HepG2 (cell line): ENCODE results near the gene TMOD3. TPM values are rescaled to one million over a fixed set of nuclear protein-coding genes. Genes with fewer than 3 reads are reported as not detected.
"Not testable (repeated sequence)": the region's sequence is repeated elsewhere in the genome, so short reads cannot be mapped to it uniquely, and the experiment has no call there.

ENCODE experiments used
- EED ChIP-seq: sonication (generic); formaldehyde crosslinking; IDR thresholded peaks from 2 replicates; pipeline ENCODE4 v1.5.0; 2020; ENCODE audit warnings: mild to moderate bottlenecking, missing genetic modification reagents
- FOSL2 ChIP-seq: sonication (generic); formaldehyde crosslinking; IDR thresholded peaks from 2 replicates; pipeline ENCODE4 v1.4.0; 2020; ENCODE audit warnings: missing genetic modification reagents
- FOXA3 ChIP-seq: IDR thresholded peaks from 2 replicates; pipeline ENCODE4 v1.6.1; 2016; ENCODE audit warnings: missing genetic modification reagents, missing compliant biosample characterization
- FOXP1 ChIP-seq, 2 experiments: fragments of 450-650 bp in 1 of 2; IDR thresholded peaks; 2 replicates each; pipeline ENCODE4 v1.6.1; 2017 to 2018; ENCODE audit warnings: antibody characterized with exemption in 1 of 2
- GATAD1 ChIP-seq: IDR thresholded peaks from 2 replicates; pipeline ENCODE4 v1.6.1; 2016; ENCODE audit warnings: missing genetic modification reagents, missing compliant biosample characterization
- GATAD2A ChIP-seq: IDR thresholded peaks from 2 replicates; pipeline ENCODE4 v1.6.1; 2016
- HOXA3 ChIP-seq: sonication (generic); formaldehyde crosslinking; IDR thresholded peaks from 2 replicates; pipeline ENCODE4 v1.5.0; 2020; ENCODE audit warnings: missing genetic modification reagents
- SOX6 ChIP-seq, 2 experiments: fragments of 450-650 bp in 1 of 2; sonication (generic) in 1 of 2; formaldehyde crosslinking in 1 of 2; IDR thresholded peaks; 2 replicates each; pipeline versions ENCODE4 v1.4.0 to v1.6.1; 2017 to 2020; ENCODE audit warnings: antibody characterized with exemption in 1 of 2, mild to moderate bottlenecking in 1 of 2, missing genetic modification reagents in 1 of 2
- TBX2 ChIP-seq: sonication (generic); formaldehyde crosslinking; IDR thresholded peaks from 2 replicates; pipeline ENCODE4 v1.5.0; 2020; ENCODE audit warnings: missing genetic modification reagents, mild to moderate bottlenecking, borderline replicate concordance
- TEAD3 ChIP-seq: optimal IDR thresholded peaks from 2 replicates; pipeline ENCODE3; 2016; ENCODE audit warnings: borderline replicate concordance
- ZBTB26 ChIP-seq: IDR thresholded peaks from 2 replicates; pipeline ENCODE4 v1.6.1; 2016; ENCODE audit warnings: missing compliant biosample characterization, missing genetic modification reagents, borderline replicate concordance
- polyA plus RNA-seq, 8 experiments: library from polyadenylated mRNA; depleted of rRNA in 3 of 8; stranded (reverse) in 7 of 8; unstranded in 1 of 8; fragments of >200 nt; fragmentation: Illumina TruSeq in 4 of 8; extraction: Trizol in 4 of 8; gene quantifications; 2 replicates each; pipeline versions ENCODE4 v1.2.1 to v1.2.3, GENCODE V29; 2011 to 2016; ENCODE audit warnings: low read depth in 4 of 8, missing spikeins in 1 of 8, mixed read lengths in 1 of 8; ENCODE audit not compliant: insufficient read depth in 1 of 8
- total RNA-seq, 5 experiments: library from RNA; depleted of rRNA; stranded (reverse); fragments of >200 nt; fragmentation: Illumina TruSeq; extraction: Trizol; gene quantifications; 2 replicates each; pipeline ENCODE4 v1.2.3, GENCODE V29; 2016; ENCODE audit warnings: low read depth in 1 of 5
- TF ChIP-seq, protein P1 (sequence below): sonication (generic); formaldehyde crosslinking; IDR thresholded peaks from 2 replicates; pipeline ENCODE4 v1.4.0; 2020; ENCODE audit warnings: missing genetic modification reagents, borderline replicate concordance
- TF ChIP-seq, protein P2 (sequence below): IDR thresholded peaks from 2 replicates; pipeline ENCODE4 v1.4.0; 2020; ENCODE audit warnings: mild to moderate bottlenecking, missing genetic modification reagents
- TF ChIP-seq, protein P3 (sequence below): sonication (generic); formaldehyde crosslinking; IDR thresholded peaks from 2 replicates; pipeline ENCODE4 v1.5.1; 2020; ENCODE audit warnings: mild to moderate bottlenecking, missing genetic modification reagents, moderate library complexity

The TMOD3 gene
- total and polyA plus RNA-seq, 2 of the 13 experiments (the other 11 are each of a cell fraction or from before 2014, with no cell fraction given) = 5.1 to 23.2 TPM

DNA sequence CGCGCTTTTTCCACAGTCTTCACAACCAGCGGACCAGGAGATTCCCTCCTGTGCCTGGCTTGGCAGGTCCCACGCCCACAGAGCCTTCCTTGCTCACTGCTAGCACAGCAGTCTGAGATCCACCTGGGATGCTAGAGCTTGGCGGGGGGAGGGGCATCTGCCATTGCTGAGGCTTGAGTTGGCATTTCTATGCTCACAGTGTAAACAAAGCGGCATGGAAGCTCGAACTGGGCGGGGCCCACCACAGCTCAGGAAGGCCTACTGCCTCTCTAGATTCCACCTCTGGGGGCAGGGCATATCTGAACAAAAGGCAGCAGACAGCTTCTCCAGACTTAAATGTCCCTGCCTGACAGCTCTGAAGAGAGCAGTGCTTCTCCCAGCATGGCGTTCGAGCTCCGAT lies 42.3 kb upstream of the TMOD3 start (continued):
- TF ChIP-seq GATAD1 (CRISPR knock-in tag) (0 out of 2 replicates have a peak, but pooled peaks have one; percentile 11), FOSL2 (CRISPR knock-in tag) (peak; percentile 66; the same call in 1 of the 2 replicates), EED (CRISPR knock-in tag) (0 out of 2 replicates have a peak, but pooled peaks have one; percentile 29), FOXA3 (CRISPR knock-in tag) (peak; percentile 65), HOXA3 (CRISPR knock-in tag) (0 out of 2 replicates have a peak, but pooled peaks have one; percentile 12), ZBTB26 (peak; percentile 92; the same call in 1 of the 2 replicates), FOXP1 (CRISPR knock-in tag; IDR thresholded peaks at IDR 0.05) (0 out of 2 replicates have a peak, but pooled peaks have one; percentile 18), TEAD3 (CRISPR knock-in tag) (peak; percentile 45), GATAD2A (CRISPR knock-in tag) (0 out of 2 replicates have a peak, but pooled peaks have one; percentile 30), SOX6 (CRISPR knock-in tag; IDR thresholded peaks at IDR 0.05) (0 out of 2 replicates have a peak, but pooled peaks have one; percentile 17), TBX2 (CRISPR knock-in tag) (peak; percentile 30; the same call in 1 of the 2 replicates)
- TF ChIP-seq, protein P1, sequence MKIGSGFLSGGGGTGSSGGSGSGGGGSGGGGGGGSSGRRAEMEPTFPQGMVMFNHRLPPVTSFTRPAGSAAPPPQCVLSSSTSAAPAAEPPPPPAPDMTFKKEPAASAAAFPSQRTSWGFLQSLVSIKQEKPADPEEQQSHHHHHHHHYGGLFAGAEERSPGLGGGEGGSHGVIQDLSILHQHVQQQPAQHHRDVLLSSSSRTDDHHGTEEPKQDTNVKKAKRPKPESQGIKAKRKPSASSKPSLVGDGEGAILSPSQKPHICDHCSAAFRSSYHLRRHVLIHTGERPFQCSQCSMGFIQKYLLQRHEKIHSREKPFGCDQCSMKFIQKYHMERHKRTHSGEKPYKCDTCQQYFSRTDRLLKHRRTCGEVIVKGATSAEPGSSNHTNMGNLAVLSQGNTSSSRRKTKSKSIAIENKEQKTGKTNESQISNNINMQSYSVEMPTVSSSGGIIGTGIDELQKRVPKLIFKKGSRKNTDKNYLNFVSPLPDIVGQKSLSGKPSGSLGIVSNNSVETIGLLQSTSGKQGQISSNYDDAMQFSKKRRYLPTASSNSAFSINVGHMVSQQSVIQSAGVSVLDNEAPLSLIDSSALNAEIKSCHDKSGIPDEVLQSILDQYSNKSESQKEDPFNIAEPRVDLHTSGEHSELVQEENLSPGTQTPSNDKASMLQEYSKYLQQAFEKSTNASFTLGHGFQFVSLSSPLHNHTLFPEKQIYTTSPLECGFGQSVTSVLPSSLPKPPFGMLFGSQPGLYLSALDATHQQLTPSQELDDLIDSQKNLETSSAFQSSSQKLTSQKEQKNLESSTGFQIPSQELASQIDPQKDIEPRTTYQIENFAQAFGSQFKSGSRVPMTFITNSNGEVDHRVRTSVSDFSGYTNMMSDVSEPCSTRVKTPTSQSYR (CRISPR knock-in tag) = peak; percentile 89
- not testable (repeated sequence) for TF ChIP-seq FOXP1, SOX6 (IDR thresholded peaks at IDR 0.05)
- TF ChIP-seq, protein P2, sequence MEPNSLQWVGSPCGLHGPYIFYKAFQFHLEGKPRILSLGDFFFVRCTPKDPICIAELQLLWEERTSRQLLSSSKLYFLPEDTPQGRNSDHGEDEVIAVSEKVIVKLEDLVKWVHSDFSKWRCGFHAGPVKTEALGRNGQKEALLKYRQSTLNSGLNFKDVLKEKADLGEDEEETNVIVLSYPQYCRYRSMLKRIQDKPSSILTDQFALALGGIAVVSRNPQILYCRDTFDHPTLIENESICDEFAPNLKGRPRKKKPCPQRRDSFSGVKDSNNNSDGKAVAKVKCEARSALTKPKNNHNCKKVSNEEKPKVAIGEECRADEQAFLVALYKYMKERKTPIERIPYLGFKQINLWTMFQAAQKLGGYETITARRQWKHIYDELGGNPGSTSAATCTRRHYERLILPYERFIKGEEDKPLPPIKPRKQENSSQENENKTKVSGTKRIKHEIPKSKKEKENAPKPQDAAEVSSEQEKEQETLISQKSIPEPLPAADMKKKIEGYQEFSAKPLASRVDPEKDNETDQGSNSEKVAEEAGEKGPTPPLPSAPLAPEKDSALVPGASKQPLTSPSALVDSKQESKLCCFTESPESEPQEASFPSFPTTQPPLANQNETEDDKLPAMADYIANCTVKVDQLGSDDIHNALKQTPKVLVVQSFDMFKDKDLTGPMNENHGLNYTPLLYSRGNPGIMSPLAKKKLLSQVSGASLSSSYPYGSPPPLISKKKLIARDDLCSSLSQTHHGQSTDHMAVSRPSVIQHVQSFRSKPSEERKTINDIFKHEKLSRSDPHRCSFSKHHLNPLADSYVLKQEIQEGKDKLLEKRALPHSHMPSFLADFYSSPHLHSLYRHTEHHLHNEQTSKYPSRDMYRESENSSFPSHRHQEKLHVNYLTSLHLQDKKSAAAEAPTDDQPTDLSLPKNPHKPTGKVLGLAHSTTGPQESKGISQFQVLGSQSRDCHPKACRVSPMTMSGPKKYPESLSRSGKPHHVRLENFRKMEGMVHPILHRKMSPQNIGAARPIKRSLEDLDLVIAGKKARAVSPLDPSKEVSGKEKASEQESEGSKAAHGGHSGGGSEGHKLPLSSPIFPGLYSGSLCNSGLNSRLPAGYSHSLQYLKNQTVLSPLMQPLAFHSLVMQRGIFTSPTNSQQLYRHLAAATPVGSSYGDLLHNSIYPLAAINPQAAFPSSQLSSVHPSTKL (CRISPR knock-in tag) = peak; percentile 26; the same call in 1 of the 2 replicates
- TF ChIP-seq, protein P3, sequence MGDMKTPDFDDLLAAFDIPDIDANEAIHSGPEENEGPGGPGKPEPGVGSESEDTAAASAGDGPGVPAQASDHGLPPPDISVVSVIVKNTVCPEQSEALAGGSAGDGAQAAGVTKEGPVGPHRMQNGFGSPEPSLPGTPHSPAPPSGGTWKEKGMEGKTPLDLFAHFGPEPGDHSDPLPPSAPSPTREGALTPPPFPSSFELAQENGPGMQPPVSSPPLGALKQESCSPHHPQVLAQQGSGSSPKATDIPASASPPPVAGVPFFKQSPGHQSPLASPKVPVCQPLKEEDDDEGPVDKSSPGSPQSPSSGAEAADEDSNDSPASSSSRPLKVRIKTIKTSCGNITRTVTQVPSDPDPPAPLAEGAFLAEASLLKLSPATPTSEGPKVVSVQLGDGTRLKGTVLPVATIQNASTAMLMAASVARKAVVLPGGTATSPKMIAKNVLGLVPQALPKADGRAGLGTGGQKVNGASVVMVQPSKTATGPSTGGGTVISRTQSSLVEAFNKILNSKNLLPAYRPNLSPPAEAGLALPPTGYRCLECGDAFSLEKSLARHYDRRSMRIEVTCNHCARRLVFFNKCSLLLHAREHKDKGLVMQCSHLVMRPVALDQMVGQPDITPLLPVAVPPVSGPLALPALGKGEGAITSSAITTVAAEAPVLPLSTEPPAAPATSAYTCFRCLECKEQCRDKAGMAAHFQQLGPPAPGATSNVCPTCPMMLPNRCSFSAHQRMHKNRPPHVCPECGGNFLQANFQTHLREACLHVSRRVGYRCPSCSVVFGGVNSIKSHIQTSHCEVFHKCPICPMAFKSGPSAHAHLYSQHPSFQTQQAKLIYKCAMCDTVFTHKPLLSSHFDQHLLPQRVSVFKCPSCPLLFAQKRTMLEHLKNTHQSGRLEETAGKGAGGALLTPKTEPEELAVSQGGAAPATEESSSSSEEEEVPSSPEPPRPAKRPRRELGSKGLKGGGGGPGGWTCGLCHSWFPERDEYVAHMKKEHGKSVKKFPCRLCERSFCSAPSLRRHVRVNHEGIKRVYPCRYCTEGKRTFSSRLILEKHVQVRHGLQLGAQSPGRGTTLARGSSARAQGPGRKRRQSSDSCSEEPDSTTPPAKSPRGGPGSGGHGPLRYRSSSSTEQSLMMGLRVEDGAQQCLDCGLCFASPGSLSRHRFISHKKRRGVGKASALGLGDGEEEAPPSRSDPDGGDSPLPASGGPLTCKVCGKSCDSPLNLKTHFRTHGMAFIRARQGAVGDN (CRISPR knock-in tag) = peak; percentile 39
